Fibroblast of the aortic adventitia (primary cell): ENCODE results near the gene RPL37A. TPM values are rescaled to one million over a fixed set of nuclear protein-coding genes. Genes with fewer than 3 reads are reported as not detected.
"Not testable (repeated sequence)": the region's sequence is repeated elsewhere in the genome, so short reads cannot be mapped to it uniquely, and the experiment has no call there.

Experiments used
- DNase-seq: peaks from one replicate; pipeline ENCODE4 v3.0.0-alpha.2; 2010; ENCODE audit warnings: low read depth
- H3K4me3 ChIP-seq: 2 replicates; pipeline ENCODE4 v1.5.1; 2011; ENCODE audit warnings: low read depth, mild to moderate bottlenecking, control low read depth, low read length, moderate library complexity
- total RNA-seq: library from RNA; depleted of rRNA; stranded (reverse); fragments of >200 nt; gene quantifications from 2 replicates; pipeline ENCODE4 v1.2.3, GENCODE V29; 2012; ENCODE audit warnings: low replicate concordance
- TF ChIP-seq, protein P1 (sequence below): IDR thresholded peaks from 2 replicates; pipeline ENCODE4 v1.5.1; 2011; ENCODE audit warnings: mild to moderate bottlenecking, low read length, control low read depth, inconsistent platforms; ENCODE audit not compliant: insufficient read depth

The RPL37A gene
- total RNA-seq, 1 donor = 1,513 TPM

DNA sequence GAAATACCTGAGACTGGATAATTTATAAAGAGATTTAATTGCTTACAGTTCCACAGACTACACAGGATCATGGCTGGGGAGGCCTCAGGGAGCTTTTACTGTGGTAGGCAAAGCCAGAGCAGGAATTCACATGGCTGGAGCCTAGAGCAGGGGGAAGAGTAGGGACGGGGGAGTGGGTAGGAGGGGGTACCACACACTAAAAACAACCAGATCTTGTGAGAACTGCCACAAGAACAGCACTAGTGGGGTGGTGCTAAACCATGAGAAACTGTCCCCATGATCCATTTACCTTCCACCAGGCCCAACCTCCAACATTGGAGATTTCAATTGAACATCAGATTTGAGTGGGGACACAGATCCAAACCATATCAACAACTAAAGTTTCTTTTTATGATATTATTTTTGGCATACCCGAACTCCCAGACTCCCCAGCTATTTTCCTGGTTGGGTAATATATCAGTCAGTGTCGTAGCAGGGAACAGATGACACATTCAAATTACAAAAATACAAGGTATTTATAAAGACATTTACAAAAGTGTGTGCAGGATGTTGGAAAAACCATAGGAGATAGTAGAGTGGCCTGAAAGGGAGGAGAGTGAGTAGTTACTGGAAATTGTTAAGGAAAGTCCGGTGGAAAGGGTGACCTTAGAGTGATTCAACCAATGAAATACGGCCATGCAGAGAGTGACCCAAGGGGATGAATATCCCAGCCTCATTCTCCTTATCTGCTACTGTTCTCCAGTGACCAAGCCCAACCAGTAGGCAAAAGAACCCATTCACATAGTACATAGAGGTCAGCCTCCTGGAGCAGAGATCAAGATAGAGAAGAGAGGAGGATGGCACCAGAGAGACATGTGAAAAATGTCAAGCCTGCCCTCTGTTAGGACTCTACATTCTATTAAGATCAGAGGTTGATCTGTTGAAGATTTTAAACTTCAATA, 8.8 kb downstream of the RPL37A start:
- DNase-seq = no peak
- H3K4me3 ChIP-seq = no peak overlapping the region
- TF ChIP-seq, protein P1, sequence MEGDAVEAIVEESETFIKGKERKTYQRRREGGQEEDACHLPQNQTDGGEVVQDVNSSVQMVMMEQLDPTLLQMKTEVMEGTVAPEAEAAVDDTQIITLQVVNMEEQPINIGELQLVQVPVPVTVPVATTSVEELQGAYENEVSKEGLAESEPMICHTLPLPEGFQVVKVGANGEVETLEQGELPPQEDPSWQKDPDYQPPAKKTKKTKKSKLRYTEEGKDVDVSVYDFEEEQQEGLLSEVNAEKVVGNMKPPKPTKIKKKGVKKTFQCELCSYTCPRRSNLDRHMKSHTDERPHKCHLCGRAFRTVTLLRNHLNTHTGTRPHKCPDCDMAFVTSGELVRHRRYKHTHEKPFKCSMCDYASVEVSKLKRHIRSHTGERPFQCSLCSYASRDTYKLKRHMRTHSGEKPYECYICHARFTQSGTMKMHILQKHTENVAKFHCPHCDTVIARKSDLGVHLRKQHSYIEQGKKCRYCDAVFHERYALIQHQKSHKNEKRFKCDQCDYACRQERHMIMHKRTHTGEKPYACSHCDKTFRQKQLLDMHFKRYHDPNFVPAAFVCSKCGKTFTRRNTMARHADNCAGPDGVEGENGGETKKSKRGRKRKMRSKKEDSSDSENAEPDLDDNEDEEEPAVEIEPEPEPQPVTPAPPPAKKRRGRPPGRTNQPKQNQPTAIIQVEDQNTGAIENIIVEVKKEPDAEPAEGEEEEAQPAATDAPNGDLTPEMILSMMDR = no peak

DNA sequence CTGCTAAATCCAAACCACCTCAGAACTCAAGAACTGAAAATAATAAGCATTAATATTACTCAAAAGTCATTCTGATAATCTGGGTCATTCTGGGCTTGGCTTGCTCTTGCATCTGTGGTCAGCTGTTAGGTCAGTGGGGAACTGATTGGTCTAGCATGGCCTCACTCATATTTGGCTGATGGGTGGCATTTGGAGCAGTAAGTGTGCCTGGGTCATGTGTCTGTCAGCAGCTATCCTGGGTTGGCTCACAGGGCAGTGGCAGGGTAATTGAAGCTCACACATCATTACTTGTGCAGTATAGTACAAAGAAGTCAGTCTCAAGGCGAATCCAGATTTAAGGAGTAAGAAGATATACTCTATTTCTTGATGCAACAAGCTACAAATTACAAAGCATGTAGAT, 9.6 kb downstream of the RPL37A start:
- DNase-seq = no peak
- TF ChIP-seq, protein P1 = no peak
- H3K4me3 ChIP-seq = no peak overlapping the region

DNA sequence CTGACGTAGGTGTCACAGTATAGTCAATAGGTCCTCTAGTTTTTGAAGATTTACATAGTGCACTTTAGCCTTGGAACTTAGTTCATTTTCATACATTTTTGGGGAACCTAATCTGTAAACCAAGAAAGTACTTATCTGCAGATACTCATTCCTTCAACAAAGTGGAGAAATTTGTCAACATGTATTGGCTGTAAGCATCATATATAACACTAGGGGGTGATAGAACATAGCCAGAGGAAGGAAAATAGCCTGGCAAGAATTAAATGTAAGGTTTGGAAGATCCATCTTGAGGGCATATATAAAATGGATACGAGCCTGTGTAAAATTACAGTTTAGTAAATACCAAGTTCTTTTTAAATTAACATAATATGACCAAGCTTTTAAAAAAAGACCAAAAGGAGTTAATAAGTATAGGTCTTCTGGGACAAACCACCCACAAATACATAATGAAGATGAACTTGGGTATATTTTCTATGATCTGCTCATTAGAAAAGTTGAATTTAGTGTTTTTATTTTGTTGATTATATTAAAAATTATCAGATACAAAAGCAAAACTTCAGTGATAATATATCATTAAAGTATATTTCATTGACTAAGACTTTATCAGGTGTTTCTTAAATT, 18.2 kb downstream of the RPL37A start:
- no peak overlapping the region for H3K4me3 ChIP-seq
- DNase-seq = peak; percentile 71
- TF ChIP-seq, protein P1 = peak; percentile 78

DNA sequence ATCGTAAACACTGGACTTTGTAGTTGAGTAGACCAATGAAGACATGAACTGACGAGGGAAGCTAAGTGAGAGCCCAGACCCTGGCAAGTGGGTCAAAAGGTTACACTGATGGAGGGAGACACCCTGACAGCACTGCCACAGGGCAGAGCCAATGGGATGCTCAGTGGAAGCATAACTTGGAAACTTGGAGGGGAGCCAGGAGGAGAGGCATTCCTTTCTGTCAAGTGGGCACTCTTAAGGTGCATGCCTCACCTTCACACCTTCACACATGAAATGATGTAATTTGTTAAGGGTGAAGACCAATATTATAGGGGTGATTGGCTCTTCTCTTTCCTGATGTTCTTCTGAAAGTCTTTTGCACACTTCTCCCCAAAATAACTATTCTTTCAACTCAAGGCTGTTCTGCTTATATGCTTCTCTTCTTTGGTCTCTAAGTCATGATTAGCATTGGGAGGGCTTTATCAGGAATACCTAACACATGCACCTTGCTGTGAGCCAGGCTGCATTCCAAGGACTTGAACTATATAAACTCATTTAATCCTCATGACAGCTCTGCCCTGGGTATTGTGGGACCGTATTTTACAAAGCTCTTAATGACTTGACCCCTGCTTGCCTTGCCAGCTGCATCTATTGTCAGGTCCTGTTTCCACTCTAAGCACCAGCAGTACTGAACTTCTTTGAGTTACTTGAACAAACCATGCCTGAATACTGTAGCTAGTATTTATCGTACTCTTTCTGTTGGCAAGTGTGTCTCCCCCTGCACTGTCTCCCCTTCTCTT, 19.0 kb downstream of the RPL37A start:
- DNase-seq = no peak
- TF ChIP-seq, protein P1 = no peak
- H3K4me3 ChIP-seq = no peak overlapping the region

DNA sequence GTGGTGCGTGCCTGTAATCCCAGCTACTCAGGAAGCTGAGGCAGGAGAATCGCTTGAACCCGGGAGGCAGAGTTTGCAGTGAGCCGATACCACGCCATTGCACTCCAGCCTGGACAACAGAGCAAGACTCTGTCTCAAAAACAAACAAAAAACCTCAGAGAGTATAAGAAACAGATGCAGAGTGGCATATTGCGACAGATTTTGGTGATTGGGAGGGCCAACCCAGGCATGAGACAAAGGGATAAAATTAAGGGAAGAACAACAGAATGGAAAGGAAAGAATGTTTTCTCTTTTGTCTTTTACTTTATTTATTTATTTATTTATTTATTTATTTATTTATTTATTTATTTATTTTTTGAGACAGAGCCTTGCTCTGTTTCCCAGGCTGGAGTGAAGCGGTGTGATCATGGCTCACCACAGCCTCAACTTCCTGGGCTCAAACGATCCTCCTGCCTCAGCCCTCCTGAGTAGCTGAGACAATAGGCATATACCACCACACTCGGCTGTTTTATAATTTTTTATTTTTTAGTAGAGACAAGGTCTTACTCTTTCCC, 20.0 kb downstream of the RPL37A start:
- not testable (repeated sequence) for H3K4me3 ChIP-seq, DNase-seq

DNA sequence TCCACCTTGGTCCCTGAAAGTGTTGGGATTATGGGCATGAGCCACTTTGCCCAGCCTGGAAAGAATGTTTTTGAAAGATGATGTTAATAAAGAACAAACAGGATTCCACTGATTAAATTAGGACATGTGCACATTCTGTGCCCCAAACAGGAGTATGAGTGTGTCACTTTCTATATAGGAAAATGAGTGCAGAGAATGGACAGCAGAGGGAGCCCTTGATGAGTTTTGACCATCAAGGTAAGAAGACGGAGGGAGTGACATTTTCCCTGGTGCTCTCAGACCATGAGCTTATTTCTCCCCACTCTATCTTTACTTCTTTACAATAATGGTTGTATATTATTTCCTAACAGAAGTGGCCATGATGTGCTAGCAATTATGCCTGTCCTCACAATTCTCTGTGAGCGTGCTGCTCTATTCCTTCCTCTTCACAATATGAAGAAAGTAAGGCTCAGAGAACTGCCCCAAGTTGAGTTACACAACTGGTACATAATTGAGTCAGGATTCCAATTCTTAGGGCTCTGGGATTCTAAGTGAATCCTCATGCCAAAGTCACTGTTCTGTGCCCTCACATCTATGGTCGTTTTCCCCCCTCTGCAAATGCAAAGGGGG, 20.6 kb downstream of the RPL37A start:
- peak; percentile 86 for DNase-seq
- TF ChIP-seq, protein P1 = peak; percentile 73
- no peak overlapping the region for H3K4me3 ChIP-seq
